Smooth muscle cell (in vitro differentiated cells): ENCODE measurements around the gene DUOX1. TPM values are rescaled to one million over a fixed set of nuclear protein-coding genes. Genes with fewer than 3 reads are reported as not detected.

ENCODE experiments used
- DNase-seq: peaks from one replicate; lab custom pipeline; 2025; ENCODE audit not compliant: unreplicated experiment; lab: John Stamatoyannopoulos, UW
- H2AFZ ChIP-seq: fragments of 200-600 bp; sonication (generic); 2 replicates; pipeline ENCODE4 v1.6.0; 2016; ENCODE audit warnings: antibody characterized with exemption, low read depth, mild to moderate bottlenecking
- H3F3A ChIP-seq: fragments of 200-600 bp; sonication (generic); 2 replicates; pipeline ENCODE4 v1.6.0; 2017; ENCODE audit warnings: antibody characterized with exemption, low read depth
- H3K27ac ChIP-seq: fragments of 200-600 bp; sonication (generic); 2 replicates; pipeline ENCODE4 v1.5.1; 2016; ENCODE audit warnings: low read depth, mild to moderate bottlenecking
- H3K27me3 ChIP-seq: fragments of 200-600 bp; sonication (generic); 2 replicates; pipeline ENCODE4 v1.6.1; 2016; ENCODE audit warnings: low read depth, mild to moderate bottlenecking
- H3K36me3 ChIP-seq: fragments of 200-600 bp; sonication (generic); 2 replicates; pipeline ENCODE4 v1.5.1; 2016; ENCODE audit warnings: low read depth
- H3K4me1 ChIP-seq: fragments of 200-600 bp; sonication (generic); 2 replicates; pipeline ENCODE4 v1.5.1; 2016; ENCODE audit warnings: low read depth
- H3K4me2 ChIP-seq: fragments of 200-600 bp; sonication (generic); 2 replicates; pipeline ENCODE4 v1.6.0; 2016; ENCODE audit warnings: mild to moderate bottlenecking
- H3K4me3 ChIP-seq: fragments of 200-600 bp; sonication (generic); 2 replicates; pipeline ENCODE4 v1.5.1; 2016; ENCODE audit warnings: mild to moderate bottlenecking
- H3K79me2 ChIP-seq: fragments of 200-600 bp; sonication (generic); 2 replicates; pipeline ENCODE4 v1.6.0; 2016; ENCODE audit warnings: low read depth, mild to moderate bottlenecking
- H3K9ac ChIP-seq: fragments of 200-600 bp; sonication (generic); 2 replicates; pipeline ENCODE4 v1.6.0; 2016; ENCODE audit warnings: low read depth
- H3K9me3 ChIP-seq: fragments of 200-600 bp; sonication (generic); replicated peaks from 2 replicates; pipeline ENCODE4 v1.5.1; 2016; ENCODE audit warnings: low read depth
- H4K20me1 ChIP-seq: fragments of 200-600 bp; sonication (generic); 2 replicates; pipeline ENCODE4 v1.6.0; 2016; ENCODE audit warnings: low read depth
- WGBS: methylation state at CpG from one replicate; pipeline ENCODE4 v1.1.7; 2016; ENCODE audit warnings: low lambda C conversion rate; 5-methylcytosine and 5-hydroxymethylcytosine counted together
- polyA plus RNA-seq: library from polyadenylated mRNA; unstranded; fragments of >200 nt; fragmentation: Nextera tagmentation; extraction: Ambion mirVana; gene quantifications from 2 replicates; pipeline ENCODE4 v1.2.1, GENCODE V29; 2016
- total RNA-seq: library from RNA; depleted of rRNA; stranded (reverse); fragments of >200 nt; gene quantifications from 2 replicates; pipeline ENCODE4 v1.2.3, GENCODE V29; 2014
- TF ChIP-seq, protein P1 (sequence below): fragments of 200-600 bp; sonication (generic); IDR thresholded peaks from 2 replicates; pipeline ENCODE4 v1.5.1; 2017; ENCODE audit warnings: borderline replicate concordance, mild to moderate bottlenecking, antibody characterized with exemption; ENCODE audit not compliant: insufficient read depth, poor library complexity, severe bottlenecking

Gene DUOX1
- total and polyA plus RNA-seq, 2 experiments from 2014 or later, result 4.4 to 5.8 TPM

DNA sequence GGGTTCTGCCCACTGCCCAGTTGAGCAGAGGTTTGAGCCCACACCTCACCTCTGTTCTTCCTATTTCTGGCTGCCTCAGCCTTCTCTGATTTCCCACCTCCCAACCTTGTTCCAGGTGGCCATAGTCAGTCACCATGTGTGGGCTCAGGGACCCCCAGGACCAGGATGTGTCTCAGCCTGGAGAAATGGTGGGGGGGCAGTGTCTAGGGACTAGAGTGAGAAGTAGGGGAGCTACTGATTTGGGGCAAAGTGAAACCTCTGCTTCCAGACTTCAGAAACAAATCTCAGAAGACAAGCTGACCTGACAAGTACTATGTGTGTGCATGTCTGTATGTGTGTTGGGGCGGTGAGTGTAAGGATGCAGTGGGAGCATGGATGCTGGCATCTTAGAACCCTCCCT is 35.1 kb downstream of the DUOX1 start:
- 92% methylated on average over 1 of the region's 1 CpG for WGBS
- Histone ChIP-seq H3K4me1 (peaks cover 10% of the 10 kb centered on the region), H3K27ac (no peak overlapping the region), H3K4me2 (no peak overlapping the region), H3K4me3 (no peak overlapping the region), H3K9me3 (no peaks in the 10 kb centered on the region), H4K20me1 (no peaks in the 10 kb centered on the region), H3K27me3 (no peaks in the 10 kb centered on the region), H3K36me3 (no peaks in the 10 kb centered on the region), H3K79me2 (no peaks in the 10 kb centered on the region), H3K9ac (no peak overlapping the region), H2AFZ (no peak overlapping the region), H3F3A (peaks cover 11% of the 10 kb centered on the region)
- TF ChIP-seq, protein P1, sequence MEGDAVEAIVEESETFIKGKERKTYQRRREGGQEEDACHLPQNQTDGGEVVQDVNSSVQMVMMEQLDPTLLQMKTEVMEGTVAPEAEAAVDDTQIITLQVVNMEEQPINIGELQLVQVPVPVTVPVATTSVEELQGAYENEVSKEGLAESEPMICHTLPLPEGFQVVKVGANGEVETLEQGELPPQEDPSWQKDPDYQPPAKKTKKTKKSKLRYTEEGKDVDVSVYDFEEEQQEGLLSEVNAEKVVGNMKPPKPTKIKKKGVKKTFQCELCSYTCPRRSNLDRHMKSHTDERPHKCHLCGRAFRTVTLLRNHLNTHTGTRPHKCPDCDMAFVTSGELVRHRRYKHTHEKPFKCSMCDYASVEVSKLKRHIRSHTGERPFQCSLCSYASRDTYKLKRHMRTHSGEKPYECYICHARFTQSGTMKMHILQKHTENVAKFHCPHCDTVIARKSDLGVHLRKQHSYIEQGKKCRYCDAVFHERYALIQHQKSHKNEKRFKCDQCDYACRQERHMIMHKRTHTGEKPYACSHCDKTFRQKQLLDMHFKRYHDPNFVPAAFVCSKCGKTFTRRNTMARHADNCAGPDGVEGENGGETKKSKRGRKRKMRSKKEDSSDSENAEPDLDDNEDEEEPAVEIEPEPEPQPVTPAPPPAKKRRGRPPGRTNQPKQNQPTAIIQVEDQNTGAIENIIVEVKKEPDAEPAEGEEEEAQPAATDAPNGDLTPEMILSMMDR, result no peak
- DNase-seq, result no peak

GRCh38 chr15:45165536-45165935 is 35.7 kb downstream of the DUOX1 start:
- no peaks in the 10 kb centered on the region for H3K27me3 ChIP-seq
- 90% methylated on average over 5 of the region's 5 CpGs for WGBS
- H3K4me3 ChIP-seq, result no peak overlapping the region
- DNase-seq, result no peak
- H2AFZ ChIP-seq, result no peak overlapping the region
- no peak overlapping the region for H3K4me2 ChIP-seq
- peaks cover 10% of the 10 kb centered on the region for H3K4me1 ChIP-seq
- no peak overlapping the region for H3K27ac ChIP-seq
- no peaks in the 10 kb centered on the region for H3K9me3 ChIP-seq
- TF ChIP-seq, protein P1, result no peak
- no peaks in the 10 kb centered on the region for H3K79me2 ChIP-seq
- no peaks in the 10 kb centered on the region for H3K36me3 ChIP-seq
- H3K9ac ChIP-seq, result no peak overlapping the region
- H4K20me1 ChIP-seq, result no peaks in the 10 kb centered on the region
- H3F3A ChIP-seq, result peaks cover 11% of the 10 kb centered on the region

DNA sequence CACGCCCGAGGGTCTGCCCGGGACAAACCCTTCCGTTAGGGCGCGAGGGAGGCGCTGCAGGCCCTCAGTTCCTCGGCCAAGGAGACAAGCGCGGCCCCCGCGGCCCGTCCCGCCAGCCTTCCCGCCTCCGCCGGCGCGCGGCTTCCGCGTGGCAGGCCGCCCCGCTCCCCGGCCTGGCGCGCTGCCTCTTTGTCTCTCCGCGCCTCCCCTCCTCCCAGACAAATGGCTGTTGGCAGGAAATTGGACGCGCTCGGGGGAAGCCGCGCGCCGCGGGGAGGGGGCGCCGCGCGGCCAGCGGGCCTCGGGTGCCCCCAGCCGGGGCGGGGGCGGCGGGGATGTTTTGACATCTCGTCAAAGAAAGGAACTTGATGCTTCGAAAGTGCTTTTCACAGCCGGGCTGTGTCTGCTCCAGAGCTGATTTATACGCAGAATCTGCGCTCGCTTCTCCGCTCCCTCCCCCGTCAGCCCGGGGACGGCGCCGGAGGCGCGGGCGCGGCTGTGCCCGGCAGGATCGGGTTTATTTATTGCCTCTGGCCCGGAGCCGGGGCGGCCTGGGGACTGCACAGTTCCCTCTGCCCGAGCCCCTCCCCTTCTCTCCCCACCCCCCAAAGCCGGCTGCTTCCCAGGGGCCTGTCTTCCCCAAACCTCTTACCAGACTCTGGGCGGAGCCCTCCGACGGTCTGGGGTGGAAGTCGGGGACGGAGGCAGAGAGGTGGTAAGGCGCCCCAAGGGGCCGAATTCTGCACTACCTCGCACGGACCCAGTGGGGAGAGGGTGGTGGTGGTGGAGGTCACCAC is 37.2 kb downstream of the DUOX1 start:
- Histone ChIP-seq H3K27me3 (no peaks in the 10 kb centered on the region), H3K9ac (peak overlapping the region; percentile 93), H2AFZ (peak overlapping the region; percentile 81), H4K20me1 (no peaks in the 10 kb centered on the region), H3K4me2 (peak overlapping the region; percentile 96), H3K36me3 (no peaks in the 10 kb centered on the region), H3K79me2 (no peaks in the 10 kb centered on the region), H3K4me1 (peaks cover 10% of the 10 kb centered on the region), H3F3A (peaks cover 11% of the 10 kb centered on the region), H3K9me3 (no peaks in the 10 kb centered on the region), H3K4me3 (peak overlapping the region; percentile 69), H3K27ac (peak overlapping the region; percentile 95)
- 0% methylated on average over 41 of the region's 79 CpGs for WGBS
- TF ChIP-seq, protein P1, result peak; percentile 39
- DNase-seq, result peak; percentile 64
